B cell (primary cell): ENCODE measurements around the gene SYNGAP1. TPM values are rescaled to one million over a fixed set of nuclear protein-coding genes. Genes with fewer than 3 reads are reported as not detected.

ENCODE experiments used
- ATAC-seq: fragments of 200-7000 bp; cut with Tn5 transposase; one replicate; pipeline ENCODE4 v1.10.0; 2021; ENCODE audit warnings: low read depth, mild to moderate bottlenecking, moderate number of reproducible peaks, moderate library complexity
- CTCF ChIA-PET: fragments of 350-600 bp; sonication (Branson Sonifier 250); formaldehyde crosslinking; loops from one replicate; lab custom pipeline; 2021; ENCODE audit warnings: antibody characterized with exemption, inconsistent platforms; lab: Charles Lee
- POLR2A ChIA-PET: fragments of 350-600 bp; sonication (Branson Sonifier 250); formaldehyde crosslinking; loops from one replicate; lab custom pipeline; 2021; ENCODE audit warnings: antibody characterized with exemption; lab: Charles Lee
- DNase-seq: peaks from one replicate; pipeline ENCODE4 v3.0.0; 2013
- H2AFZ ChIP-seq: 2 replicates; pipeline ENCODE4 v1.6.1; 2012; ENCODE audit warnings: mild to moderate bottlenecking, low read depth, low read length; ENCODE audit not compliant: insufficient read depth, poor library complexity, severe bottlenecking
- H3K27ac ChIP-seq, 2 donors: 1 replicate in 1 of 2; 2 replicates in 1 of 2; pipeline ENCODE4 v1.5.1; 2012 to 2013; ENCODE audit warnings: low read length in 2 of 2, mild to moderate bottlenecking in 2 of 2, moderate library complexity in 1 of 2
- H3K27me3 ChIP-seq, 4 experiments: fragments of 200-600 bp in 1 of 4; sonication (generic) in 1 of 4; replicated peaks in 1 of 4; 1 replicate in 2 of 4; 2 replicates in 2 of 4; pipeline versions ENCODE4 v1.6.1 to v1.7.0; 2013 to 2016; ENCODE audit warnings: low read length in 3 of 4, mild to moderate bottlenecking in 2 of 4, mixed read lengths in 1 of 4, moderate library complexity in 1 of 4; ENCODE audit not compliant: insufficient read depth in 4 of 4, control insufficient read depth in 3 of 4; ENCODE audit errors: control extremely low read depth in 1 of 4
- H3K36me3 ChIP-seq, 2 experiments: replicated peaks in 1 of 2; 1 replicate in 1 of 2; 2 replicates in 1 of 2; pipeline versions ENCODE4 v1.6.1 to v1.7.1; 2013; ENCODE audit warnings: low read length in 1 of 2; ENCODE audit not compliant: insufficient read depth in 2 of 2, control insufficient read depth in 1 of 2; ENCODE audit errors: control extremely low read depth in 1 of 2, extremely low read depth in 1 of 2
- H3K4me1 ChIP-seq, 2 donors: fragments of 200-600 bp in 1 of 2; sonication (generic) in 1 of 2; 1 replicate in 1 of 2; 2 replicates in 1 of 2; pipeline versions ENCODE4 v1.5.1 to v1.6.1; 2013 to 2017; ENCODE audit warnings: low read length in 2 of 2; ENCODE audit not compliant: control insufficient read depth in 2 of 2, insufficient read depth in 2 of 2
- H3K4me2 ChIP-seq: replicated peaks from 2 replicates; pipeline ENCODE3; 2012; ENCODE audit warnings: mild to moderate bottlenecking, low read depth, low read length; ENCODE audit not compliant: poor library complexity, severe bottlenecking
- H3K4me3 ChIP-seq, 5 experiments: fragments of 200-600 bp in 1 of 5; sonication (generic) in 1 of 5; 1 replicate in 3 of 5; 2 replicates in 2 of 5; pipeline versions ENCODE4 v1.5.1 to v1.7.0; 2011 to 2016; ENCODE audit warnings: low read length in 4 of 5, mild to moderate bottlenecking in 4 of 5, low read depth in 2 of 5, control low read depth in 1 of 5, moderate library complexity in 1 of 5; ENCODE audit not compliant: insufficient read depth in 1 of 5; ENCODE audit errors: control extremely low read depth in 1 of 5, extremely low read depth in 1 of 5
- H3K79me2 ChIP-seq: fragments of 200-600 bp; sonication (generic); one replicate; pipeline ENCODE4 v1.6.0; 2016; ENCODE audit warnings: low read length; ENCODE audit not compliant: control insufficient read depth, insufficient read depth
- H3K9ac ChIP-seq: fragments of 200-600 bp; sonication (generic); 2 replicates; pipeline ENCODE4 v1.6.1; 2017; ENCODE audit warnings: mild to moderate bottlenecking, low read length, moderate library complexity
- H3K9me3 ChIP-seq, 3 donors: one replicate each; pipeline versions ENCODE4 v1.6.1 to v1.7.1; 2013; ENCODE audit warnings: low read length in 2 of 3; ENCODE audit not compliant: control insufficient read depth in 2 of 3, insufficient read depth in 1 of 3; ENCODE audit errors: control extremely low read depth in 1 of 3
- H4K20me1 ChIP-seq: 2 replicates; pipeline ENCODE4 v1.6.0; 2012; ENCODE audit warnings: mild to moderate bottlenecking, low read length; ENCODE audit not compliant: insufficient read depth, control insufficient read depth, poor library complexity, severe bottlenecking
- H3K27ac Mint-ChIP-seq: one replicate; pipeline ENCODE4 v1.8.0; 2021; ENCODE audit warnings: mixed read lengths
- H3K27me3 Mint-ChIP-seq: one replicate; pipeline ENCODE4 v1.8.0; 2021; ENCODE audit warnings: mixed read lengths
- H3K4me1 Mint-ChIP-seq: one replicate; pipeline ENCODE4 v1.8.0; 2021; ENCODE audit warnings: mixed read lengths
- H3K4me3 Mint-ChIP-seq: one replicate; pipeline ENCODE4 v1.8.0; 2021; ENCODE audit warnings: mixed read lengths
- H3K9me3 Mint-ChIP-seq: one replicate; pipeline ENCODE4 v1.8.0; 2022; ENCODE audit warnings: mixed read lengths; ENCODE audit not compliant: insufficient read depth
- CTCF ChIP-seq: fragments of 200-600 bp; IDR thresholded peaks from one replicate; pipeline ENCODE4 v1.8.0; 2022; ENCODE audit warnings: antibody characterized with exemption, mild to moderate bottlenecking
- EZH2 ChIP-seq: IDR thresholded peaks from 2 replicates; pipeline ENCODE4 v1.6.1; 2012; ENCODE audit warnings: borderline replicate concordance, low read depth, mild to moderate bottlenecking, moderate library complexity, low read length; ENCODE audit not compliant: insufficient read depth, poor library complexity, severe bottlenecking
- WGBS: methylation state at CpG from one replicate; pipeline ENCODE4 v1.1.5; 2013; ENCODE audit warnings: missing lambda C conversion rate; ENCODE audit not compliant: insufficient coverage; 5-methylcytosine and 5-hydroxymethylcytosine counted together
- intact Hi-C: fragments of 100-400 bp; cut with micrococcal nuclease; formaldehyde crosslinking; loops from one replicate; pipeline ENCODE4 v1.10.0; 2022
- polyA plus RNA-seq: library from polyadenylated mRNA; depleted of rRNA; stranded (reverse); fragments of >200 nt; gene quantifications from 2 replicates; pipeline ENCODE4 v1.2.3, GENCODE V29; 2012
- total RNA-seq, 2 donors: library from RNA; stranded (reverse); fragments of 120-200 nt in 1 of 2; gene quantifications; 1 replicate in 1 of 2; 2 replicates in 1 of 2; pipeline versions ENCODE4 v1.2.3 to v1.2.4, GENCODE V29; 2013 to 2022

Gene SYNGAP1
- total and polyA plus RNA-seq, 2 donors (not counting 1 experiment from before 2014, with no cell fraction given): 18.6 to 43.0 TPM

GRCh38 chr6:33410711-33411631, 8.9 kb upstream of the SYNGAP1 start, which contains the start of gene PHF1:
PHF1 (plus strand) TSS chr6:33411014; CDS start chr6:33412264, 1,250 bp downstream.
- Histone ChIP-seq H3K27ac (peak within 1 kb of the TSS; percentile 96 to 98), H3K36me3 (peaks cover 0 to 39% of the 10 kb centered on the region in 2 experiments), H3K4me1 (peaks cover 41 to 57% of the 10 kb centered on the region in 2 donors), H4K20me1 (peaks cover 13% of the 10 kb centered on the region), H3K79me2 (peaks cover 33% of the 10 kb centered on the region), H3K4me2 (peak within 1 kb of the TSS; percentile 97), H3K4me3 (peak within 1 kb of the TSS; percentile 80 to 91 (median 84)), H2AFZ (peak within 1 kb of the TSS; percentile 85), H3K27me3 (no peaks in the 10 kb centered on the region), H3K9ac (peak within 1 kb of the TSS; percentile 96), H3K9me3 (no peaks in the 10 kb centered on the region)
- no peaks in the 10 kb centered on the region for H3K27me3 Mint-ChIP-seq
- peak within 1 kb of the TSS; percentile 94 for H3K27ac Mint-ChIP-seq
- ChIA-PET CTCF (interaction anchor here (1.2 to 1.3 kb wide), 2 partner anchors 20 to 66 kb away, joined by 3 to 5 read pairs; partner anchors contain the start of gene KIFC1), POLR2A (interaction anchor here (0.6 to 1.5 kb wide), 18 partner anchors 15 to 1811 kb away, joined by 3 to 16 read pairs (median 6); partner anchors contain the start of genes BAK1, KIFC1, RPS18 and RXRB)
- intact Hi-C loops: loop anchor here (1.0 to 2.0 kb wide), 12 partner anchors 7 to 211 kb away; partner anchors contain the start of genes CUTA, KIFC1, PFDN6 and RGL2
- H3K4me1 Mint-ChIP-seq: peaks cover 52% of the 10 kb centered on the region
- H3K9me3 Mint-ChIP-seq: no peaks in the 10 kb centered on the region
- peak; percentile 55 for ATAC-seq
- DNase-seq: no peak
- TF ChIP-seq CTCF (peak; percentile 27), EZH2 (no peak)
- WGBS: 1% methylated on average over 54 of the region's 67 CpGs
- peak within 1 kb of the TSS; percentile 87 for H3K4me3 Mint-ChIP-seq
